ENCODE measurements around the gene TAS2R41. TPM values are rescaled to one million over a fixed set of nuclear protein-coding genes. Genes with fewer than 3 reads are reported as not detected.

The TAS2R41 gene
- not detected in 2 replicates for total RNA-seq (2014; rRNA removed; shearing (Covaris generic))

GRCh38 chr7:143477501-143478150, at the start of gene TAS2R41:
TSS of gene TAS2R41 (plus strand) at chr7:143477873. CDS start at chr7:143477873, 0 bp downstream.
- no peak for DNase-seq (ENCODE audit: low spot score)

GRCh38 chr7:143429770-143430698, 47.6 kb upstream of the TAS2R41 start:
- DNase-seq (ENCODE audit: low spot score): no peak

- no peak for DNase-seq (ENCODE audit: low spot score)
These were observed 46.6 kb upstream of the TAS2R41 start for GRCh38 chr7:143431109-143431508.

GRCh38 chr7:143433759-143434158, 43.9 kb upstream of the TAS2R41 start:
- DNase-seq (ENCODE audit: low spot score): no peak

- peak; percentile 35 for DNase-seq (ENCODE audit: low spot score)
These were observed 43.0 kb upstream of the TAS2R41 start for GRCh38 chr7:143434660-143435059.

GRCh38 chr7:143435266-143435665, 42.4 kb upstream of the TAS2R41 start:
- DNase-seq (ENCODE audit: low spot score): no peak

GRCh38 chr7:143436325-143436946, 41.2 kb upstream of the TAS2R41 start:
- no peak for DNase-seq (ENCODE audit: low spot score)

- DNase-seq (ENCODE audit: low spot score): no peak
These were observed 40.1 kb upstream of the TAS2R41 start for GRCh38 chr7:143437578-143437977.

GRCh38 chr7:143439866-143440265, 37.8 kb upstream of the TAS2R41 start:
- DNase-seq (ENCODE audit: low spot score): no peak

GRCh38 chr7:143443153-143443552, 34.5 kb upstream of the TAS2R41 start, which contains the start of gene TAS2R60:
TSS of gene TAS2R60 (plus strand) at chr7:143443453. CDS start at chr7:143443453, 0 bp downstream.
- no peak for DNase-seq (ENCODE audit: low spot score)

- DNase-seq (ENCODE audit: low spot score): no peak
These were observed 33.5 kb upstream of the TAS2R41 start for GRCh38 chr7:143444063-143444782.

- no peak for DNase-seq (ENCODE audit: low spot score)
These were observed 32.9 kb upstream of the TAS2R41 start for GRCh38 chr7:143444785-143445184.

- DNase-seq (ENCODE audit: low spot score): no peak
These were observed 30.2 kb upstream of the TAS2R41 start for GRCh38 chr7:143447466-143447865.

- no peak for DNase-seq (ENCODE audit: low spot score)
These were observed 29.2 kb upstream of the TAS2R41 start for GRCh38 chr7:143448429-143448828.

- no peak for DNase-seq (ENCODE audit: low spot score)
These were observed 27.9 kb upstream of the TAS2R41 start for GRCh38 chr7:143449793-143450192.

- DNase-seq (ENCODE audit: low spot score): no peak
These were observed 26.6 kb upstream of the TAS2R41 start for GRCh38 chr7:143451122-143451521.

- DNase-seq (ENCODE audit: low spot score): no peak
These were observed 25.9 kb upstream of the TAS2R41 start for GRCh38 chr7:143451746-143452145.

GRCh38 chr7:143452495-143452894, 25.2 kb upstream of the TAS2R41 start:
- DNase-seq (ENCODE audit: low spot score): no peak

GRCh38 chr7:143454091-143454680, 23.5 kb upstream of the TAS2R41 start:
- no peak for DNase-seq (ENCODE audit: low spot score)

- no peak for DNase-seq (ENCODE audit: low spot score)
These were observed 22.2 kb upstream of the TAS2R41 start for GRCh38 chr7:143455491-143455890.

GRCh38 chr7:143455942-143456341, 21.7 kb upstream of the TAS2R41 start:
- DNase-seq (ENCODE audit: low spot score): no peak
